Muscle of leg (tissue), 11 donors: ENCODE measurements around the gene ENG. TPM values are rescaled to one million over a fixed set of nuclear protein-coding genes. Genes with fewer than 3 reads are reported as not detected.
A peak's percentile ranks its signal among the peaks of the same experiment; 100 is the strongest.

Source experiments
- DNase-seq: peaks from one replicate; pipeline ENCODE4 v3.0.0; 2013
- H3K27ac ChIP-seq: one replicate; pipeline ENCODE4 v1.5.1; 2013; ENCODE audit warnings: mild to moderate bottlenecking, low read length, control low read depth
- H3K27me3 ChIP-seq: one replicate; pipeline ENCODE4 v1.6.1; 2013; ENCODE audit warnings: low read length; ENCODE audit not compliant: control insufficient read depth, insufficient read depth
- H3K36me3 ChIP-seq: one replicate; pipeline ENCODE4 v1.6.1; 2013; ENCODE audit warnings: low read length; ENCODE audit not compliant: control insufficient read depth, insufficient read depth
- H3K4me1 ChIP-seq: one replicate; pipeline ENCODE4 v1.6.1; 2013; ENCODE audit warnings: low read length; ENCODE audit not compliant: control insufficient read depth, insufficient read depth
- H3K4me3 ChIP-seq: one replicate; pipeline ENCODE4 v1.5.1; 2013; ENCODE audit warnings: low read length, control low read depth
- H3K9me3 ChIP-seq: replicated peaks from 2 replicates; pipeline ENCODE4 v1.6.1; 2013; ENCODE audit warnings: low read depth, low read length; ENCODE audit not compliant: control insufficient read depth
- WGBS: methylation state at CpG from one replicate; pipeline ENCODE4 v1.1.5; 2013; ENCODE audit warnings: missing lambda C conversion rate; ENCODE audit not compliant: insufficient coverage; 5-methylcytosine and 5-hydroxymethylcytosine counted together
- polyA plus RNA-seq, 8 donors: library from polyadenylated mRNA; unstranded; fragments of 120-200 nt; gene quantifications; one replicate each; pipeline versions ENCODE4 v1.2.1 to v1.2.3, GENCODE V29; 2013; ENCODE audit warnings: inconsistent platforms in 1 of 8, low replicate concordance in 1 of 8; ENCODE audit not compliant: insufficient read length in 8 of 8, insufficient read depth in 1 of 8
- total RNA-seq: library from RNA; stranded (reverse); fragments of 120-200 nt; gene quantifications from one replicate; pipeline ENCODE4 v1.2.4, GENCODE V29; 2013

ENG gene
- total and polyA plus RNA-seq, 9 donors = 9.3 to 77.3 (median 61.2) TPM

DNA sequence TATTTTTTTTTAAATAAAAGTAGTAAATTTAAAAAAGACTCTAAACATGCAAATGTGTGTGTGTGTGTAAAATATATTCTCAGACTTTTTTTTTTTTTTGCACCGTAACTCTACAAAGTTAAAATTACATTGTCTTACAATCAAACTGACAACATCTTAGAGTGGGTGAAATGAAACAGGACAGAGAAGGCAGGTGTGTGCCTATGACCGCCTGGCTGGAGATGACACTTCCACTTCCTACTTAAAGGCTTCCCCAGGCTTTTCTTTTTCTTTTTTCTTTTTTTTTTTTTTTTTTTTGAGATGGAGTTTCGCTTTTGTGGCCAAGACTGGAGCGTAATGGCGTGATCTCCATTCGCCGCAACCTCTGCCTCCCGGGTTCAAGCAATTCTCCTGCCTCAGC is 25.7 kb upstream of the ENG start:
- Histone ChIP-seq H3K4me1 (peaks cover 54% of the 10 kb centered on the region), H3K9me3 (no peaks in the 10 kb centered on the region), H3K27ac (no peak overlapping the region), H3K36me3 (peaks cover 17% of the 10 kb centered on the region), H3K4me3 (no peak overlapping the region), H3K27me3 (no peaks in the 10 kb centered on the region)
- no peak for DNase-seq
- WGBS = no CpG with 5 or more reads among the region's 8 CpGs

DNA sequence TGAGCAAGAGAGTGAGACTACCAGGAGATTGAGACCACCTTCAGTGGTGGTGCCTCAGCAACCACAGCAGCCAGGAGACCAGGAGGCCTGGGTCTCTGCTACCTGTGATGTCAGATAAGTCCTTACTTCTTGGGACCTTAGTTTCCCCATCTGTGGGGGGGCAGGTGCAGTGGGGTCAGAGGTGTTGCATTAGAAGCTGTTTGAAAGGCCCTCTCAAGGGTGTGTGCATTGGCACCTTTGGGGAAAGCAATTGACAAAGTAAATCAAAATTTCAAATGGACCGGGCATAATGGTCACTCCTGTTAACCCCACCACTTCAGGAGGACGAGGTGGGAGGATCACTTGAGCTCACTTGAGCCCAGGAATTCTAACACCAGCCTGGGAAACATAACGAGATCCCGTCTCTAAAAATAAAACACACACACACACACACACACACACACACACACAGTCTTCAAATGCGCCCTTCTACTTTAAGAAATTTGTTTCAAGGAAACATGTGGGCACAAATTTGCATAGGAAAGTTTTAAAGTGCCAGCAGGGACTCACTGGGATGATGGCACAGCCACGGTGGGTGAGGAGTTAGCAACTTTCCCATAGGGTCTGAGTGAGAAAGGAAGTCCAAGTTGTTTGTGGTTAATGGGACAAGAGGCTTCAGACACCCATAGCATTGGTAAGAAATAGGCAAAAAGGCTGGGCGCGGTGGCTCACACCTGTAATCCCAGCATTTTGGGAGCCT is 24.4 kb upstream of the ENG start:
- Histone ChIP-seq H3K36me3 (peaks cover 11% of the 10 kb centered on the region), H3K4me1 (peaks cover 54% of the 10 kb centered on the region), H3K4me3 (no peak overlapping the region), H3K9me3 (no peaks in the 10 kb centered on the region), H3K27ac (peak overlapping the region; percentile 82), H3K27me3 (no peaks in the 10 kb centered on the region)
- WGBS = 70% methylated on average over 2 of the region's 8 CpGs
- DNase-seq = no peak

DNA sequence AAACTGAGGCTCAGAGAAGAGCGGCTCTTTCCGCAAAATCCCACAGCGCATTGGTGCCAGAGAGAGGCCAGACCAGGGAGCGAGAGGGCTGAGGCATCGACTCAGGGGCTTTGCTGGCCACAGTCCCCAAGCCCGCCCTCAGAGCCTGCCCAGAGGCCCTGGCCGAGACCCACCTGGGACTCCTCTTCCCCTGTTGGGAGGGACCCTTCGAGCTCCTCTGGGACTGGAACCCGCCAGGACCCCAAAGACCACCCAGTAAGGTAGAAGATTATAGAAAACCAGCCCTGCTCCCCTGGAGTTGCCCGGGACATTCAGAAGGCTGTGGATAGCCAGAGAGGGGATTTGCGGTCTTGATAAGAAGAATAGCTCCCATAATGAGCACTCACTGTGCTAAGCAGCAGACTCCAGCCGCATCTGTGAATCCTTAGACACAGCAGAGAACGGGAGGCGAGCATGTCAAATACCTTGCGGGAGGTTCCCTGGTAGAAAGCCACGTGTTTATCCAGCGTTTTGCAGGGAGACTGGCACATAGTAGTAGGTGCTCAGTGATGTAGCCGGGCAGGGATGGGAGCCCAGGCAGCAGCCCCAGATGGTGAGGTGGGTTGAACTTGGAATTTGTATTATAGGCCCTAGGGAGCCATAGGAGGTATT is 23.7 kb upstream of the ENG start:
- Histone ChIP-seq H3K4me1 (peaks cover 60% of the 10 kb centered on the region), H3K27me3 (no peaks in the 10 kb centered on the region), H3K9me3 (no peaks in the 10 kb centered on the region), H3K4me3 (peak overlapping the region; percentile 58), H3K36me3 (peaks cover 14% of the 10 kb centered on the region), H3K27ac (peak overlapping the region; percentile 82)
- DNase-seq = no peak
- 29% methylated on average over 12 of the region's 18 CpGs for WGBS

DNA sequence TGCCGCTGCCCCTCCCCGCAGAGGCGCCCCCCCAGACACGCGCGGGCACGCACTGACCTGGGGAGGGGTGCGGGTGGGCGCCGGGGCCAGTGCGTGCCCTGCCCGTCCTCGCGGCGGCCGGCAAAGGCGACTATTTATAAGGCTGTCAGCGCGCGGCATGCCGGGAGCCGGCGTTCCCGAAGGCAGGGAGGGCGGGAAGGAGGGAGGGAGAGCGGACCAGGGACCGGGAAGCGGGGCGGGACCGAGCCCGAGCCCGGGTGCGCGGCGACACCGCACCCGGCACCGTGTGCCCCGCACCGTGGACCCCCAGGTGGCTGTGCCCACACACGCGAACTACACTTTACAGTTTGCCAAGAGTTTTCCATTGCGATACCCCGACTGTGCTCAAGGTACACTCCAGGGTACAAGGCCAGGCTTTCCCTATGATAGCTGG is 23.1 kb upstream of the ENG start, which contains the start of gene AK1:
Gene AK1 (minus strand): TSS at position 110 of the 433 bp plus-strand sequence. CDS start 3,058 bp downstream, outside the sequence.
- Histone ChIP-seq H3K9me3 (no peaks in the 10 kb centered on the region), H3K27ac (peak within 1 kb of the TSS; percentile 92), H3K36me3 (peaks cover 14% of the 10 kb centered on the region), H3K4me1 (peaks cover 60% of the 10 kb centered on the region), H3K4me3 (peak within 1 kb of the TSS; percentile 59), H3K27me3 (no peaks in the 10 kb centered on the region)
- WGBS = 2% methylated on average over 42 of the region's 44 CpGs
- DNase-seq = peak; percentile 84

DNA sequence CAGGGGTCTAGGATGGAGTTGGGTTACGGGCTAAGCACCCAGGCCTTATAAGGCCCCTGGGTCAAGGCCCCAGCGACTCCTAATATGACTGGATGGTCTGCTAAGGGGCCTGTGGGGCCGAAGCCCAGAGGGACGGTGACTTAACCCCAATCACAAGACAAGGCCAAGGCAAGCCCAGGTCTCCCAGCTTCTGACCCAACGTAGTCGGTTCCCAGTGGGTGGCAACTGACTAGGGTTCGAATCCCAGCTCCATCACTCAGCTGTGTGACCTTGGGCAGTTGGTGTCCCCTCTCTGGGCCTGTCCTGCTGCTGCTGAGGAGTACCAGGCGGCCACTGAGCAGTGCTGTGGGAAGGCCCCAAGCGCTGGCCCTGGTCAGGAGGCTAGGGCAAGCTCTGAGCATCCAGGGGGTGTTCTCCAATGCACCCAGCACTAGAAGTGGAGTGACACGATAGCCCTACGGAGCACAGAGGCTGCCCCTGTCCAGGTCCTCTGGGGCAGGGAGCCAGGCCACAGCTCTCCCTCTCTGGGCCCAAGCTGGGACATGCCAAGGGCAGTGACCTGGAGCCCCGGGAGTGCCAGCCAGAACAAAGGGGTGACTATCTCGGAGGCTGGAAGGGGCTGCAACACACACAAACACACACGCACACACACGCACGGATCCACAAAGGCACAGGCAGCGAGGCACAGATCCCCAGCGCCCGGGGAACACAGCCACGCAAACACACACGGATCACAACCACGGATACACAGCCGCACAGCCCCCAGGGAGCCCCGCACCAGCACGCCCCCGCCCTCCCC is 22.5 kb upstream of the ENG start:
- 45% methylated on average over 15 of the region's 26 CpGs for WGBS
- H3K27ac ChIP-seq = peak overlapping the region; percentile 92
- H3K4me1 ChIP-seq = peaks cover 59% of the 10 kb centered on the region

DNA sequence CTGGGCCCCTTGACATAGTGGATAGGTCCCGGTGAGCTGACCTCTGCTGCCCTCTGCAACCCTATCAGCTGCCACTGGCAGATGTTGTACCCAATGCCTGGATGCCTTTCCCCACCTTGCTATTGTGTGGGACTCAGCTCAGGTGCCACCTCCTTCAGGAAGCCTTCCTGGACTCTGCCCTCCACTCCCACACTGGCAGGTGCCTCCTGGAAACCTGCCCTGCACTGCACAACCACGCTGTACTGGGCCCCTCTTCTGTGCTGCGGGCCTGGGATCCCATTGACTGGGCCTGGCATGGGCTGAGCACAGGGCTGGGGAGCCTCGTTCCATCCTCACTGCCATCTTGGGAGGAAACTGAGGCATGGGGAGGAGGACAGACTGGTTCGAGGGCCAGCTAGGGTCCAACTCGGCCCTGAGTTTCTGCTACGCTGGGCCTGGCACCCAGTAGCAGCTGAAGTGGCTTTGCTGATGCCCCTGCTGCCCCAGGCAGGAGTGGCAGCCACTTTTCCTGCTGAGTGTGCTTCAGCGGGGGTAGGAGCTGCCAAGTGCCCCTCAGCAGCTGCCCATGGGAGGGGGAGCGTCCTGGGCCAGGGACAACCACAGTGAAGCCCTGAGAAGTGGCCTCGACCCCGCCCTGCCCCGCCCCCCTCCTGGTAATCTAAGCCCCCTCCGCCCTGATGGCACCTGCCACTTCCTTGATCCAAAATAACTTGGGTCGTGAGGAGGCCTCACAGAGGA is 21.7 kb upstream of the ENG start:
- Histone ChIP-seq H3K27ac (peak overlapping the region; percentile 92), H3K27me3 (no peaks in the 10 kb centered on the region), H3K36me3 (peaks cover 27% of the 10 kb centered on the region), H3K9me3 (no peaks in the 10 kb centered on the region), H3K4me1 (peaks cover 59% of the 10 kb centered on the region), H3K4me3 (peak overlapping the region; percentile 44)
- peak; percentile 80 for DNase-seq
- WGBS = 74% methylated on average over 7 of the region's 14 CpGs

More for the DNA sequence above, 22.5 kb upstream of the ENG start:
- Histone ChIP-seq H3K27me3 (no peaks in the 10 kb centered on the region), H3K36me3 (peaks cover 19% of the 10 kb centered on the region), H3K4me3 (peak overlapping the region; percentile 59), H3K9me3 (no peaks in the 10 kb centered on the region)
- DNase-seq = no peak

DNA sequence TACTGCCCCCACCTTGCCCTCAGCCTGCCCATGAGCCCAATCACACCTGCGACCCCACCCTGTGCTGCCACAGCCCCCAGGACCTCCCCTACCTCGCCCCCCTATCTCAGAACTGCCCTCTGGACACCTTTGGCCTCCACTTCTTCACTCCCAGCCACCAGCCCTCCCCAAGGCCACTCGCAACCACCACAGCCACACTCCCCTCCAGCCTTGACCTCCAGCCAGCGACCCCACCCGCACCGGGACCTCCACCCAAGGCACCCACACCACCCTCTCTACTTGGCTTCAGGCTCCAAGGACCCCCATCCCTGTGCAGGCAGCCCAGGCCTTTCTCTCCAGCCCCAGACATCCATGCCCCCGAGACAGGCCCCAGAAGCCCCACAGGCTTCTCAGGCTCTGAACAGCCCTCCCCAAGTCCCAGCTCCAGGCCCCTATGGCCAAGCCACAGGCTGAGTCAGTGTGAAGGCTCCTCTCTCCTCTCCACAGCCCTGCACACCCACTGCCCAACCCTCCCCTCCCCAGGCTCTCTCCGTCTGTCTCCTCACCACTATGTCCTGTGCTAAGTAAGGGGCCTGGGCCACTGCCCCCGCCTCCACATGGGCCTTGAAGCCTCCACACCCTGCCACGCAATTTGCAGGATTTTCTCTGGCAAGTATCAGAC is 21.0 kb upstream of the ENG start:
- WGBS = 64% methylated on average over 10 of the region's 10 CpGs
- H3K36me3 ChIP-seq = peaks cover 34% of the 10 kb centered on the region
- peak overlapping the region; percentile 90 for H3K27ac ChIP-seq
- H3K4me3 ChIP-seq = peak overlapping the region; percentile 44
- H3K27me3 ChIP-seq = no peaks in the 10 kb centered on the region
- no peak for DNase-seq
- peaks cover 59% of the 10 kb centered on the region for H3K4me1 ChIP-seq
- H3K9me3 ChIP-seq = no peaks in the 10 kb centered on the region

DNA sequence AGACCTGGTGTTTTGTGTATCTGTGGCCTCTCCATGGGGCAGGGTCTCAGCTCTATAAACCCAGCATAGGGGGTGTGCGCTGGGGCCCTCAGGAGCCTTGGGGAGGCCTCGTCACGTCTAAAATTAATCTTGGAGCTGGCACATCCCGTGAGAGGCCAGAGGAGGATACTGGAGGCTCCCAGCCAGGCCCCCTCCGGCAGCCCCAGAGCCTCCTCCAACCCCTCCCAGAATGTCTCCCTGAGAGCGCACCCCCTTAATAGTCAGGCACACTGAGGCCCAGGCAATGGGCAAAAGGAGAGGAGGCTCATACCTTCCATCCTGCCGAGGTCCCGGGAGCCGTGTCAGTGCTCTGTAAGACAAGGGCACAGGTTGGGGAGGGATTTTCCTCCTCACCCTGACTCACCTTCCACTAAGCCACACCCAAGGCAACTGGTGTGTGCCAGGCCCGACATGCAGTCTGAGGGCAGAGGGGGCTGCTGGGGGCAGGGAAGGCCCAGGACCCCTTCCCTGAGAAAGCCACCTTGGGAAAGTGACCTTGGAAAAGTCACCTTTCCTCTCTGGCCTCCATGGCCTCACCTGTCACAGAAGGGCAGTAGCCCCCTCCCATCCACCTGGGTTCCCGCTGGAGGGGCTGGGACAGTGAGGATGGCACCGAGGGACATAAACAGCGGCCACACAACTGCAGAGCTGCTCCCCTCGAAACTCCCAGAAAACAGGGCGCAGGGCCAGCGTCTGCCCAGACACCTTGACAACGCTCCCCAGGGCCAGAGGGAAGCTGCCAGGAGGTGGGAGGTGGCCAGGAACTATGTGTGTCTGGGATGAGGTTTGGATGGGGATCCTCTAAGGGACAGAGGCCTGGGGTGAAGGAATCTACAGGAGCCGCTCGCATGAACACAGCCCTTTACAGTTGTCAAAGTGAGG is 20.1 kb upstream of the ENG start:
- H3K27me3 ChIP-seq = no peaks in the 10 kb centered on the region
- H3K4me1 ChIP-seq = peaks cover 63% of the 10 kb centered on the region
- peak overlapping the region; percentile 44 for H3K4me3 ChIP-seq
- H3K36me3 ChIP-seq = peaks cover 39% of the 10 kb centered on the region
- DNase-seq = no peak
- no peaks in the 10 kb centered on the region for H3K9me3 ChIP-seq
- 55% methylated on average over 4 of the region's 19 CpGs for WGBS
- H3K27ac ChIP-seq = peak overlapping the region; percentile 90
